A673 (cell line): Measurements from ENCODE around the gene EYS.
"Not testable (repeated sequence)": the region's sequence is repeated elsewhere in the genome, so short reads cannot be mapped to it uniquely, and the experiment has no call there.

Experiments used
- CTCF ChIP-seq: fragments of 300-800, 200-600 bp; sonication (generic); conservative IDR thresholded peaks from 2 replicates; pipeline ENCODE4 v1.5.1; 2017; ENCODE audit warnings: low read depth, mild to moderate bottlenecking, antibody characterized with exemption, low read length, moderate library complexity, mixed read lengths
- EZH2 ChIP-seq: fragments of 200-600 bp; sonication (generic); IDR thresholded peaks from 2 replicates; pipeline ENCODE4 v1.6.1; 2017; ENCODE audit warnings: borderline replicate concordance, low read depth, mild to moderate bottlenecking, mixed read lengths, antibody characterized with exemption, low read length; ENCODE audit not compliant: poor library complexity, severe bottlenecking

GRCh38 chr6:64469405-64469804, 1237.6 kb downstream of the EYS start:
- TF ChIP-seq CTCF, EZH2: not testable (repeated sequence)
